GM21723 (cell line): ENCODE data around the gene INPP5D.
"Not testable (repeated sequence)": the region's sequence is repeated elsewhere in the genome, so short reads cannot be mapped to it uniquely, and the experiment has no call there.

Source experiments
- ATAC-seq: cut with Tn5 transposase; IDR thresholded peaks from one replicate; pipeline ENCODE4 v1.9.1; 2021; ENCODE audit warnings: mild to moderate bottlenecking, moderate library complexity; ENCODE audit not compliant: unreplicated experiment

The INPP5D gene

GRCh38 chr2:233052517-233052916 lies 7.6 kb upstream of the INPP5D start:
- not testable (repeated sequence) for ATAC-seq

- ATAC-seq, result peak; percentile 63
Observed at GRCh38 chr2:233053928-233054784, 6.0 kb upstream of the INPP5D start.

GRCh38 chr2:233055362-233055761 lies 4.8 kb upstream of the INPP5D start:
- no peak for ATAC-seq

- no peak for ATAC-seq
Observed at GRCh38 chr2:233056961-233057605, 3.1 kb upstream of the INPP5D start.

GRCh38 chr2:233058717-233059546 lies 1.2 kb upstream of the INPP5D start:
- ATAC-seq, result no peak

- peak; percentile 4 for ATAC-seq
Observed at GRCh38 chr2:233059547-233059796, 670 bp upstream of the INPP5D start.

GRCh38 chr2:233060501-233060979 lies 398 bp downstream of the INPP5D start:
- ATAC-seq, result no peak

GRCh38 chr2:233060980-233061590 lies 943 bp downstream of the INPP5D start:
- no peak for ATAC-seq

GRCh38 chr2:233061591-233062450 lies 1.7 kb downstream of the INPP5D start:
- ATAC-seq, result no peak

- no peak for ATAC-seq
Observed at GRCh38 chr2:233062451-233062850, 2.3 kb downstream of the INPP5D start.

- ATAC-seq, result no peak
Observed at GRCh38 chr2:233062946-233063268, 2.8 kb downstream of the INPP5D start.

GRCh38 chr2:233063269-233063975 lies 3.3 kb downstream of the INPP5D start:
- ATAC-seq, result peak; percentile 56

GRCh38 chr2:233063976-233064411 lies 3.9 kb downstream of the INPP5D start:
- no peak for ATAC-seq

GRCh38 chr2:233064530-233065199 lies 4.5 kb downstream of the INPP5D start:
- ATAC-seq, result no peak

- ATAC-seq, result not testable (repeated sequence)
Observed at GRCh38 chr2:233065200-233065589, 5.1 kb downstream of the INPP5D start.

GRCh38 chr2:233065954-233066470 lies 5.9 kb downstream of the INPP5D start:
- ATAC-seq, result no peak

GRCh38 chr2:233068762-233069418 lies 8.7 kb downstream of the INPP5D start:
- ATAC-seq, result no peak

- no peak for ATAC-seq
Observed at GRCh38 chr2:233072838-233073237, 12.7 kb downstream of the INPP5D start.
